HL-60 (cell line): ENCODE results near the gene RBBP4.

ENCODE experiments used
- DNase-seq, 2 experiments: peaks; one replicate each; pipeline ENCODE4 v3.0.0-alpha.2; 2010 to 2020; ENCODE audit warnings: low read depth in 1 of 2, low spot score in 1 of 2
- H3K27ac ChIP-seq: fragments of 250-450 bp; sonication (Bioruptor Pico); replicated peaks from 2 replicates; pipeline ENCODE4 v1.5.1; 2020; ENCODE audit warnings: mild to moderate bottlenecking, moderate library complexity
- H3K27me3 ChIP-seq: fragments of 250-450 bp; sonication (Bioruptor Pico); 2 replicates; pipeline ENCODE4 v1.5.1; 2021; ENCODE audit warnings: mild to moderate bottlenecking, moderate library complexity; ENCODE audit not compliant: insufficient read depth, poor library complexity, severe bottlenecking
- H3K4me3 ChIP-seq: replicated peaks from 2 replicates; pipeline ENCODE4 v1.5.1; 2011; ENCODE audit warnings: mild to moderate bottlenecking, control low read depth, low read length; ENCODE audit not compliant: insufficient read depth
- GABPA ChIP-seq: IDR thresholded peaks from 2 replicates; pipeline ENCODE4 v1.6.1; 2012; ENCODE audit warnings: low read depth
- POLR2AphosphoS5 ChIP-seq: IDR thresholded peaks from 2 replicates; pipeline ENCODE4 v1.6.1; 2012; ENCODE audit warnings: low read depth
- SPI1 ChIP-seq: IDR thresholded peaks from 2 replicates; pipeline ENCODE4 v1.6.1; 2012; ENCODE audit warnings: low read depth, mild to moderate bottlenecking, borderline replicate concordance
- TF ChIP-seq, protein P1 (sequence below): IDR thresholded peaks from 2 replicates; pipeline ENCODE4 v1.6.1; 2012; ENCODE audit warnings: low read depth; ENCODE audit not compliant: insufficient replicate concordance
- TF ChIP-seq, protein P2 (sequence below): IDR thresholded peaks from one replicate; pipeline ENCODE4 v1.5.1; 2011; ENCODE audit warnings: low read length, control low read depth, inconsistent platforms; ENCODE audit not compliant: insufficient read depth

RBBP4 gene

DNA sequence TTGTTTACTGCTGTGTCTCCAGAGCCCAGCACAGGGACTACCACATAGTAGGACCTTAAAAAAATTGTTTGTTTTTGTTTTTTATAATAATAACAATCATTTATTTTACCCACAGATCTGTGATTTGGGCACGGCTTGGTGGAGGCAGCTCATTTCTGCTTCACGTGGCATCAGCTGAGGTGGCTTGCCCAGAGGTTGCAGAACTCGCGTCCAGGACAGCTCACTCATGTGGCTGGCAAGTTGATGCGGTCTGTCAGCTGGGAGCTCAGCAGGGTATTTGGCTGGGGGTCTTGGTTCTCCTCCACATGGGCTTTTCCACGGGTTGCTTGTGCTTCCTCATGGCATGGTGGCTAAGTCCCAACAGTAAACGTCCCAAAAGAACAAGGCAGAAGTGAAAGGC, 54.5 kb downstream of the RBBP4 start:
- H3K27ac ChIP-seq, result no peak overlapping the region
- TF ChIP-seq, protein P1, sequence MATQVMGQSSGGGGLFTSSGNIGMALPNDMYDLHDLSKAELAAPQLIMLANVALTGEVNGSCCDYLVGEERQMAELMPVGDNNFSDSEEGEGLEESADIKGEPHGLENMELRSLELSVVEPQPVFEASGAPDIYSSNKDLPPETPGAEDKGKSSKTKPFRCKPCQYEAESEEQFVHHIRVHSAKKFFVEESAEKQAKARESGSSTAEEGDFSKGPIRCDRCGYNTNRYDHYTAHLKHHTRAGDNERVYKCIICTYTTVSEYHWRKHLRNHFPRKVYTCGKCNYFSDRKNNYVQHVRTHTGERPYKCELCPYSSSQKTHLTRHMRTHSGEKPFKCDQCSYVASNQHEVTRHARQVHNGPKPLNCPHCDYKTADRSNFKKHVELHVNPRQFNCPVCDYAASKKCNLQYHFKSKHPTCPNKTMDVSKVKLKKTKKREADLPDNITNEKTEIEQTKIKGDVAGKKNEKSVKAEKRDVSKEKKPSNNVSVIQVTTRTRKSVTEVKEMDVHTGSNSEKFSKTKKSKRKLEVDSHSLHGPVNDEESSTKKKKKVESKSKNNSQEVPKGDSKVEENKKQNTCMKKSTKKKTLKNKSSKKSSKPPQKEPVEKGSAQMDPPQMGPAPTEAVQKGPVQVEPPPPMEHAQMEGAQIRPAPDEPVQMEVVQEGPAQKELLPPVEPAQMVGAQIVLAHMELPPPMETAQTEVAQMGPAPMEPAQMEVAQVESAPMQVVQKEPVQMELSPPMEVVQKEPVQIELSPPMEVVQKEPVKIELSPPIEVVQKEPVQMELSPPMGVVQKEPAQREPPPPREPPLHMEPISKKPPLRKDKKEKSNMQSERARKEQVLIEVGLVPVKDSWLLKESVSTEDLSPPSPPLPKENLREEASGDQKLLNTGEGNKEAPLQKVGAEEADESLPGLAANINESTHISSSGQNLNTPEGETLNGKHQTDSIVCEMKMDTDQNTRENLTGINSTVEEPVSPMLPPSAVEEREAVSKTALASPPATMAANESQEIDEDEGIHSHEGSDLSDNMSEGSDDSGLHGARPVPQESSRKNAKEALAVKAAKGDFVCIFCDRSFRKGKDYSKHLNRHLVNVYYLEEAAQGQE, result no peak
- no peak for TF ChIP-seq SPI1
- TF ChIP-seq, protein P2, sequence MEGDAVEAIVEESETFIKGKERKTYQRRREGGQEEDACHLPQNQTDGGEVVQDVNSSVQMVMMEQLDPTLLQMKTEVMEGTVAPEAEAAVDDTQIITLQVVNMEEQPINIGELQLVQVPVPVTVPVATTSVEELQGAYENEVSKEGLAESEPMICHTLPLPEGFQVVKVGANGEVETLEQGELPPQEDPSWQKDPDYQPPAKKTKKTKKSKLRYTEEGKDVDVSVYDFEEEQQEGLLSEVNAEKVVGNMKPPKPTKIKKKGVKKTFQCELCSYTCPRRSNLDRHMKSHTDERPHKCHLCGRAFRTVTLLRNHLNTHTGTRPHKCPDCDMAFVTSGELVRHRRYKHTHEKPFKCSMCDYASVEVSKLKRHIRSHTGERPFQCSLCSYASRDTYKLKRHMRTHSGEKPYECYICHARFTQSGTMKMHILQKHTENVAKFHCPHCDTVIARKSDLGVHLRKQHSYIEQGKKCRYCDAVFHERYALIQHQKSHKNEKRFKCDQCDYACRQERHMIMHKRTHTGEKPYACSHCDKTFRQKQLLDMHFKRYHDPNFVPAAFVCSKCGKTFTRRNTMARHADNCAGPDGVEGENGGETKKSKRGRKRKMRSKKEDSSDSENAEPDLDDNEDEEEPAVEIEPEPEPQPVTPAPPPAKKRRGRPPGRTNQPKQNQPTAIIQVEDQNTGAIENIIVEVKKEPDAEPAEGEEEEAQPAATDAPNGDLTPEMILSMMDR, result no peak
- TF ChIP-seq GABPA, result no peak
- no peak for TF ChIP-seq POLR2AphosphoS5
- DNase-seq, result no peak

GRCh38 chr1:32706491-32706890, 55.5 kb downstream of the RBBP4 start:
- Histone ChIP-seq H3K27ac (no peak overlapping the region), H3K27me3 (peaks cover 24% of the 10 kb centered on the region), H3K4me3 (no peak overlapping the region)
- no peak for DNase-seq
- TF ChIP-seq, protein P1, result no peak
- TF ChIP-seq SPI1, result no peak
- no peak for TF ChIP-seq GABPA
- TF ChIP-seq POLR2AphosphoS5, result no peak
- TF ChIP-seq, protein P2, result no peak

More for the DNA sequence above, 54.5 kb downstream of the RBBP4 start:
- Histone ChIP-seq H3K27me3 (peaks cover 26% of the 10 kb centered on the region), H3K4me3 (no peak overlapping the region)

DNA sequence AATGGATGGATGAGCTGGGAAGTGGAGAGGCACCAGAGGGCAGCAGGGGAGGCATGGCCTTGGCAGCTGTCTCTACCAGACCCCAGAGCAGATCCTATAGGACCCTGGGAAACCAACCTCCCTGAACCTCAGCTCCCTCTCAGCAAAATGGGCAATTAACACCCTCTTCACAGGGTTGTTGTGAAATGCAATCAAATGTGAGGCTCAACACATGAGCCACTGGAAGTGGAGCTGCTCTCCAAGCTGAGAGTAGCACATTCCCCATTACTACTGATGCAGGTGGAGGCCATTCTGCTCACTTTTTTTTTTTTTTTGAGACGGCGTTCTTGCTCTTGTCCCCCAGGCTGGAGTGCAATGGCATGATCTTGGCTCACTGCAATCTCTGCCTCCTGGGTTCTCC, 58.1 kb downstream of the RBBP4 start:
- Histone ChIP-seq H3K27me3 (peaks cover 4% of the 10 kb centered on the region), H3K4me3 (no peak overlapping the region), H3K27ac (no peak overlapping the region)
- no peak for DNase-seq
- TF ChIP-seq, protein P1, result no peak
- TF ChIP-seq, protein P2, result no peak
- TF ChIP-seq POLR2AphosphoS5 (no peak), SPI1 (no peak), GABPA (no peak)
